Calu3 (cell line): ENCODE results near the gene GOLGA2. TPM values are rescaled to one million over a fixed set of nuclear protein-coding genes. Genes with fewer than 3 reads are reported as not detected.

Source experiments
- BruUV-seq: library from RNA; stranded (reverse); fragments of 400-500 nt; replicated peaks from 2 replicates; lab custom pipeline; 2021; lab: Mats Ljungman, UMichigan
- CTCF ChIA-PET: fragments of 300-600 bp; sonication (Branson Sonifier 250); formaldehyde crosslinking; loops from one replicate; lab custom pipeline; 2022; ENCODE audit warnings: antibody characterized with exemption; lab: Charles Lee
- DNase-seq: peaks from one replicate; pipeline ENCODE4 v3.0.0; 2022
- H3K27ac Mint-ChIP-seq: one replicate; pipeline ENCODE4 v1.8.0; 2022; ENCODE audit warnings: mixed read lengths; ENCODE audit not compliant: unreplicated experiment
- H3K27me3 Mint-ChIP-seq: one replicate; pipeline ENCODE4 v1.8.0; 2022; ENCODE audit warnings: mixed read lengths; ENCODE audit not compliant: unreplicated experiment
- H3K36me3 Mint-ChIP-seq: one replicate; pipeline ENCODE4 v1.8.0; 2022; ENCODE audit warnings: mild to moderate bottlenecking, moderate library complexity, mixed read lengths; ENCODE audit not compliant: insufficient read depth, unreplicated experiment
- H3K4me1 Mint-ChIP-seq: one replicate; pipeline ENCODE4 v1.8.0; 2022; ENCODE audit warnings: mild to moderate bottlenecking, low read depth, mixed read lengths; ENCODE audit not compliant: unreplicated experiment
- H3K4me3 Mint-ChIP-seq: one replicate; pipeline ENCODE4 v1.8.0; 2022; ENCODE audit warnings: mild to moderate bottlenecking, low read depth, moderate library complexity, mixed read lengths; ENCODE audit not compliant: unreplicated experiment
- H3K9me3 Mint-ChIP-seq: one replicate; pipeline ENCODE4 v1.8.0; 2022; ENCODE audit warnings: low read depth, mixed read lengths; ENCODE audit not compliant: unreplicated experiment
- intact Hi-C: fragments of 100-400 bp; cut with micrococcal nuclease; formaldehyde crosslinking; loops from one replicate; pipeline ENCODE4 v1.10.0; 2022; ENCODE audit not compliant: unreplicated experiment
- total RNA-seq: library from RNA; stranded (reverse); gene quantifications from 2 replicates; pipeline ENCODE4 v1.2.3, GENCODE V29; 2022
- TF ChIP-seq, protein P1 (sequence below): fragments of 200-600 bp; IDR thresholded peaks from one replicate; pipeline ENCODE4 v1.8.0; 2022; ENCODE audit warnings: antibody characterized with exemption; ENCODE audit not compliant: unreplicated experiment

Gene GOLGA2
- total RNA-seq, 1 experiment from 2014 or later, result 69.6 TPM

DNA sequence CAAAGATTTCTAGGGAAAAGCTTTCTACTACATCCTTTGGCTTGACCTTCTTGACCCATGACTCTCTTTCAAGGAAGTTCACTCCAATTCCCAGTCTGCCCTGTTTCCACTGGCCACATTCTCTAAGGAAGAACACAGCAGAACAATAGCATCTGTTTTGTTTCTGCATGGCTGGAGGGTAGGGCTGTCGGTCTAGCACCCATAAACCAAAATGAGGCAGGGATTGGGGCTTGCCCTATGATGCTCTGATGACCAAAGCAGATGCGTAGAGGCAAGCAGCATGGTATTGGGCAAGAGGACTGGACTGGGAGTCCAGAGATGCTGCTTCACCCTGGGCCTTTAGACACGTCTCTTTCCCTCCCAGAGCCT lies 24.1 kb downstream of the GOLGA2 start:
- BruUV-seq, result no TSS peak
- H3K4me1 Mint-ChIP-seq, result no peaks in the 10 kb centered on the region
- TF ChIP-seq, protein P1, sequence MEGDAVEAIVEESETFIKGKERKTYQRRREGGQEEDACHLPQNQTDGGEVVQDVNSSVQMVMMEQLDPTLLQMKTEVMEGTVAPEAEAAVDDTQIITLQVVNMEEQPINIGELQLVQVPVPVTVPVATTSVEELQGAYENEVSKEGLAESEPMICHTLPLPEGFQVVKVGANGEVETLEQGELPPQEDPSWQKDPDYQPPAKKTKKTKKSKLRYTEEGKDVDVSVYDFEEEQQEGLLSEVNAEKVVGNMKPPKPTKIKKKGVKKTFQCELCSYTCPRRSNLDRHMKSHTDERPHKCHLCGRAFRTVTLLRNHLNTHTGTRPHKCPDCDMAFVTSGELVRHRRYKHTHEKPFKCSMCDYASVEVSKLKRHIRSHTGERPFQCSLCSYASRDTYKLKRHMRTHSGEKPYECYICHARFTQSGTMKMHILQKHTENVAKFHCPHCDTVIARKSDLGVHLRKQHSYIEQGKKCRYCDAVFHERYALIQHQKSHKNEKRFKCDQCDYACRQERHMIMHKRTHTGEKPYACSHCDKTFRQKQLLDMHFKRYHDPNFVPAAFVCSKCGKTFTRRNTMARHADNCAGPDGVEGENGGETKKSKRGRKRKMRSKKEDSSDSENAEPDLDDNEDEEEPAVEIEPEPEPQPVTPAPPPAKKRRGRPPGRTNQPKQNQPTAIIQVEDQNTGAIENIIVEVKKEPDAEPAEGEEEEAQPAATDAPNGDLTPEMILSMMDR, result no peak
- DNase-seq, result no peak
- H3K4me3 Mint-ChIP-seq, result no peak overlapping the region
- CTCF ChIA-PET, result no interaction called here
- no peaks in the 10 kb centered on the region for H3K27me3 Mint-ChIP-seq
- intact Hi-C loops, result no loop called here
- H3K36me3 Mint-ChIP-seq, result peaks cover 16% of the 10 kb centered on the region
- H3K27ac Mint-ChIP-seq, result no peak overlapping the region
- H3K9me3 Mint-ChIP-seq, result no peaks in the 10 kb centered on the region

DNA sequence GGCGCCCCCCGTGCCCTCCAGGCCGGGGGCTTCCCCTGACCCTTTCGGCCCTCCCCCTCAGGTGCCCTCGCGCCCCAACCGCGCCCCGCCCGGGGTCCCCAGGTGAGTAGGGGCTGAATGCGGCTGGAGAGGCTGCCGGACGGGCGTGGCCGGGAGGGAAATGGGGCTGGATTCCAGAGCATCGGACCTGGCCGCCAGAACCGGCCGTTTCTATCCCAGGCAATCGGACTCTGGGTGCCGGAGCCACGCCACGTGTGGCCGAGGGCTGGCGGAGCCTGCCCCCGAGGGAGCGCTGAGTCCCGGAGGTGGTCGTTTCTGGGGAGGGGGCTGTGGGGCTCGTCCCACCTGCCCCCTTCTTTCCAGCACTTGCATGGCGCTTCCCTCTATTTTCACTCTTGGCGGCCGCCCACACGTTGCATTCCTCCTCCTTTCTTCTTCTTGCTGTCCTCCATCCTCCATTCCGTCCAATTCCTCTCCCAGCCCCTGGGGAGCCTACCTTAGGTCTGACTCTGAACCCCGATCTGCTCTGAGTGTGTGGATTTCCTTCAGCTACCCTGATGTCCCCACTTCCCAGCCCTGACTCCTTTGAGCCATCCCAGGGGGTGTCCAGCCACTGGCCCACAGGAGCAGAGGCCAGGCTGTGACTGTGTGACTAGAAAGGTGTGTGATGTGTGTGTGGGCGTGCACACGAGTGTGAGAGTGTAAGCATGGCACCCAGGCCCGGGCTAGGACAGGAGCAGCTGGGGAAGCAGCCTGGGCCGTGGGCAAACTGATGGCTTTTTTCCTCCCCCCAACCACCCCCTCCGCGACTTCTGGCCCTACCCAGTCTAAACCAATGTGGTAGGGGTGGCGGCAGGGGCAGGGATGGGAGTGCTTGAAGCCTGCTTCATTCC lies 24.7 kb downstream of the GOLGA2 start:
- BruUV-seq, result no TSS peak
- TF ChIP-seq, protein P1, result no peak
- no peaks in the 10 kb centered on the region for H3K4me1 Mint-ChIP-seq
- H3K27ac Mint-ChIP-seq, result no peak overlapping the region
- H3K27me3 Mint-ChIP-seq, result no peaks in the 10 kb centered on the region
- H3K4me3 Mint-ChIP-seq, result no peak overlapping the region
- DNase-seq, result no peak
- CTCF ChIA-PET, result no interaction called here
- peaks cover 11% of the 10 kb centered on the region for H3K36me3 Mint-ChIP-seq
- intact Hi-C loops, result no loop called here
- no peaks in the 10 kb centered on the region for H3K9me3 Mint-ChIP-seq

DNA sequence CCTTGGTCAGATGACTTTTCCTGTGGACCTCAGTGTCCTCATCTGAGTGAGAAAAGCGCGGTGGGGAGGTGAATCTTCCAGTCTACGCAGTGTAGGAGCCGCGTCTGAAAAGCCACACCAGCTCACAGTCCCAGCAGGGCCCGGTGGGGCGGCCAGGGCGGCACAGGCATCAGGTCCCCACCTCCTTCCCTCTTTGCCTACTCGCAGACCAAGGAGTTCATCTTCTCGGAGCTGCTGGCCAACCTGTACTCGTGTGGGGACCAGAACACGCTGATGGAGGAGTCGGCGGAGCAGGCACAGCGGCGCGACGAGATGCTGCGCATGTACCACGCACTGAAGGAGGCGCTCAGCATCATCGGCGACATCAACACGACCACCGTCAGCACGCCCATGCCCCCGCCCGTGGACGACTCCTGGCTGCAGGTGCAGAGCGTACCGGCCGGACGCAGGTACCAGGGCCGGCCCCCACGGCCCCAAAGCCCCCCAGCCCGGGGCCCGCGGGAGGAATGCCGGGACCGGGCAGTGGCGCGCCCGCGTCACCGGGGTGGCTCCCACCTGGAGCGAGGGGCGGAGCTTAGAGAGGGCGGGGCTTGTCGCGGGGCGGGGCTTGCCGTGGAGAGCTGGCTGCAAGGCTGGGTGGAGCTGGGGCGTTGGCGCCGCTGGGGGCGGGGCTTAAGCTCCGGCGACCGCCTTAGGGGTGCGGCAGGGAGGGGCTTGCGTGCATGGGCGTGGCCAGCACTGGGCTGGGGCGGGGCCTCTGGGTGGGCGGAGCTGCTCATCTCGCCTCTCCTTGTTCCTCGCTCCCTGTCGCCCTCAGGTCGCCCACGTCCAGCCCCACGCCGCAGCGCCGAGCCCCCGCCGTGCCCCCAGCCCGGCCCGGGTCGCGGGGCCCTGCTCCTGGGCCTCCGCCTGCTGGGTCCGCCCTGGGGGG lies 25.6 kb downstream of the GOLGA2 start:
- no peak overlapping the region for H3K27ac Mint-ChIP-seq

DNA sequence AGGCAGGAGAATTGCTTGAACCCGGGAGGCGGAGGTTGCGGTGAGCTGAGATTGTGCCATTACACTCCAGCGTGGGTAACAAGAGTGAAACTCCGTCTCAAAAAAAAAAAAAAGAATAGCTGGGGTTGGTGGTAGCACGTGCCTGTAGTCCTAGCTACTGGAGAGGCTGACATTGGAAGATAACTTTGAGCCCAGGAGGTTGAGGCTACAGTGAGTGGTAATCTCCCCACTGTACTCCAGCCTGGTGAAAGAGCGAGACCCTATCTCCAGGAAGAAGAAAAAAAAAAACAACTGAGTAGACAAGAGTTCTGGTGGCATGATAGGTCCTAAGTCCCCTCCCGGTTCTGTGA lies 26.3 kb downstream of the GOLGA2 start:
- no peak overlapping the region for H3K27ac Mint-ChIP-seq
- H3K4me1 Mint-ChIP-seq, result no peaks in the 10 kb centered on the region
- CTCF ChIA-PET, result no interaction called here
- no TSS peak for BruUV-seq
- no peaks in the 10 kb centered on the region for H3K9me3 Mint-ChIP-seq
- no peak overlapping the region for H3K4me3 Mint-ChIP-seq
- TF ChIP-seq, protein P1, result no peak
- no peaks in the 10 kb centered on the region for H3K27me3 Mint-ChIP-seq
- no peak for DNase-seq
- H3K36me3 Mint-ChIP-seq, result peaks cover 11% of the 10 kb centered on the region
- intact Hi-C loops, result no loop called here

More for the DNA sequence above, 25.6 kb downstream of the GOLGA2 start:
- TF ChIP-seq, protein P1, result no peak
- DNase-seq, result peak; percentile 40
- no peak overlapping the region for H3K4me3 Mint-ChIP-seq
- H3K9me3 Mint-ChIP-seq, result no peaks in the 10 kb centered on the region
- H3K27me3 Mint-ChIP-seq, result no peaks in the 10 kb centered on the region
- peaks cover 11% of the 10 kb centered on the region for H3K36me3 Mint-ChIP-seq
- H3K4me1 Mint-ChIP-seq, result no peaks in the 10 kb centered on the region
- no TSS peak for BruUV-seq
- CTCF ChIA-PET, result no interaction called here
- intact Hi-C loops, result no loop called here
